Measurements from ENCODE around the gene TOP3B.

The TOP3B gene

GRCh38 chr22:21909871-21910270 lies 72.7 kb downstream of the TOP3B start:
- DNase-seq (ENCODE audit: low read depth, low spot score), result no peak
- in situ Hi-C loops (cut with HindIII; ENCODE audit: low sequenced_read_pairs), result no loop called here
- TF ChIP-seq CTCF (IDR thresholded peaks at IDR 0.05; ENCODE audit: low read depth, low read length), result no peak
- H3K4me3 ChIP-seq (ENCODE audit: low read depth, low read length), result no peak overlapping the region

GRCh38 chr22:21907638-21908522 lies 74.7 kb downstream of the TOP3B start:
- no peak overlapping the region for H3K4me3 ChIP-seq (ENCODE audit: low read depth, low read length)
- TF ChIP-seq CTCF (IDR thresholded peaks at IDR 0.05; ENCODE audit: low read depth, low read length), result no peak
- in situ Hi-C loops (cut with HindIII; ENCODE audit: low sequenced_read_pairs), result no loop called here
- DNase-seq (ENCODE audit: low read depth, low spot score), result no peak
